ENCODE data around the gene SEMA5A.

- TF ChIP-seq POLR2A (IDR thresholded peaks at IDR 0.05; ENCODE audit: low read length), result no peak
- TF ChIP-seq GATA1 (IDR thresholded peaks at IDR 0.05; ENCODE audit: low read depth, low read length), result no peak
Measured at GRCh38 chr5:9502864-9503263, 43.0 kb downstream of the SEMA5A start.

All from erythroblast (primary cell).